Fibroblast of villous mesenchyme (primary cell): ENCODE data around the gene PLCL1. TPM values are rescaled to one million over a fixed set of nuclear protein-coding genes. Genes with fewer than 3 reads are reported as not detected.

Experiments
- DNase-seq: peaks from one replicate; pipeline ENCODE4 v3.0.0-alpha.2; 2010; ENCODE audit warnings: low read depth
- H3K4me3 ChIP-seq: 2 replicates; pipeline ENCODE4 v1.5.1; 2011; ENCODE audit warnings: low read depth, mild to moderate bottlenecking, low read length
- CTCF ChIP-seq: IDR thresholded peaks from 2 replicates; pipeline ENCODE4 v1.5.1; 2012; ENCODE audit warnings: low read depth, mild to moderate bottlenecking, low read length; ENCODE audit not compliant: insufficient read depth
- total RNA-seq: library from RNA; depleted of rRNA; stranded (reverse); fragments of >200 nt; gene quantifications from 2 replicates; pipeline ENCODE4 v1.2.3, GENCODE V29; 2012

The PLCL1 gene
- total RNA-seq, 1 donor: 0.43 TPM

DNA sequence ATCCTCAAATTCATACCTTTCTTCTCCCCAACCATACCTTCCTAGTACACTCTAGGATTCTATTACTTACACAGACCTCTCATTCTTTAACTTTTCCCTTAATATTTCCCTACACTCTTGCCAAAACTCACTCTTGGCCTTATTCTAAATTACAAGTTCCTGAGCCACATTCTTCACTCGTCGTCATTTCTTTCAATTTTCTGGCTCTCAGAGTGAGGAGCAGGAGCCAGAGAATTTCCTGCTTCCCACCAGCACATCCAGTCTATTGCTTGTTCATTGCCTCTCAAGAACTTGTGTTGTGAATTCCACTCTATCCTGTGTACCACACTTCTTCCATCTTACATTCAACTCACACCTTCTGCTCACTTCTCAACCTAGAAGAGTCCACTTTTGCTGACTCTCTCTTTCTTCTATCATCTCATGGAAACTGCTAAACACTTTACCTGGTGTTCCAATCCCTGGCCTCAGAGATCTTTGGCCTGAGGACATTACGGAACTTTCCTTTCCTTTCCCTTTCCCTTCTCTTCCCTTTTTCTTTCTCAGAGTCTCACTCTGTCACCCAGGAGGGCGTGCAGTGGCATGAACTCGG lies 171.6 kb downstream of the PLCL1 start:
- no peak overlapping the region for H3K4me3 ChIP-seq
- no peak for DNase-seq
- no peak for TF ChIP-seq CTCF

DNA sequence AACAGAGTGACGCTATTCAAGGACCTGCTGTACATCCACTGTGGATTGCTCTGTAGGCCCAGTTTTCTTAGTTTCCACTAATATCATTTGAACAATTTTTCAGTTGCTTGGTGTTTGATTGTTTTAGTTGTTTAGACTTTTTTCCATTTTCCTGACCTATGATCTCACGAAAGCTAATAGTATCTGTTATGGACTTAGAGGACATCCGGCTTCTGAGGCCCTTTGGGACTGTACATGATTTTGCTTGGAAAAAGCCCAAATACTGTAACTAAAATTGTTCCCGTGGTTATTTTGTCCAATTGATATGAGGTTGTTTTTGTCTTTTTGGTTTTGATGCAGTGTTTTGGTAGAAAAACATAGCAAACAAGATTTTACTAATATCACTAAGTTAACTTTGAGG lies 174.6 kb downstream of the PLCL1 start:
- DNase-seq: no peak
- no peak overlapping the region for H3K4me3 ChIP-seq
- no peak for TF ChIP-seq CTCF

DNA sequence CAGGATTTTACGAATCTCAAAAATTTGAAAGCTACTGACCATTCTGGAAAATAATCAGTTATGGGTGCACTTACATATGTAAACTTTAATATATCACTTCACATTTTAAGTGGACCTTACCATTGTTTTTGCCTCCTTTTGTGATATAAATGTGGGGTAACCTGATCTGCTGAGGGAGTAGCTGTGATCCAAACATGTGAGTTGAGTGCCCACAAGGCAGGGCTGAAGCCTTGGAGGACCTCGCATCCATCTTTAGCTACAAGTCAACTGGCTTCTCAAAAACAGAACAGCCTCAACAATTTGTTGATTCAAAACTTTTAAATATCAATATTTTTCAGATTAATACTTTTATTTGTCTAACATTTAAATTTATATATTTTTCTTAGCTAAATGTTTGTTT lies 178.2 kb downstream of the PLCL1 start:
- TF ChIP-seq CTCF: no peak
- DNase-seq: no peak
- H3K4me3 ChIP-seq: no peak overlapping the region

GRCh38 chr2:197985029-197985638 lies 180.7 kb downstream of the PLCL1 start:
- no peak for DNase-seq
- no peak overlapping the region for H3K4me3 ChIP-seq
- TF ChIP-seq CTCF: no peak

DNA sequence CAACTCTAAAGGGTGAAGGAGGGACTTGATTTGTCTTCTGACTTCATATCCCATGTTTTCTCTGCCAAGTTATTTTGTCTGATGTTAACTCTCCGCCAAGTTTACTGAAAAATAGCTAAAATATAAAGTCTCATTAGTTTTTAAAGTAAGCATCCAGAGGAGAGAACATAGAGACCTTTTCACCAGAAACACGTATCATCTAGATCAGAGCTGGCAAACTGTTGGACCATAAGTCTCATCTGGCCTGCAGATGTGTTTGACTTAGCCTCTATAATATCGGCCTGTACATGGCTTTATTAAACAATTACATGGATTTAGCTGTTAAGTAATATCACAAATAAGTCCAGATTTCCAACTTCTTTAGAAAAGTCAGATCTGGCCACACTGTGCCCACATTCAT lies 182.6 kb downstream of the PLCL1 start:
- no peak overlapping the region for H3K4me3 ChIP-seq
- peak; percentile 13 for DNase-seq
- TF ChIP-seq CTCF: no peak

GRCh38 chr2:197990356-197990755 lies 186.0 kb downstream of the PLCL1 start:
- no peak for DNase-seq
- no peak for TF ChIP-seq CTCF
- no peak overlapping the region for H3K4me3 ChIP-seq
